ENCODE measurements around the gene RAB3GAP2.

- no peak for TF ChIP-seq TEAD4 (CRISPR knock-in tag; IDR thresholded peaks at IDR 0.05)
- no peak for TF ChIP-seq MAX (CRISPR knock-in tag; IDR thresholded peaks at IDR 0.05)
- no peak for TF ChIP-seq CTCF (IDR thresholded peaks at IDR 0.05)
Observed at GRCh38 chr1:220203816-220204215, 68.4 kb downstream of the RAB3GAP2 start.
